Spinal cord (tissue), 10 donors: ENCODE data around the gene SLC39A9. TPM values are rescaled to one million over a fixed set of nuclear protein-coding genes. Genes with fewer than 3 reads are reported as not detected.

Source experiments
- DNase-seq, 6 donors: peaks; one replicate each; pipeline versions ENCODE4 v3.0.0 to v3.0.0-alpha.2; 2013 to 2015; ENCODE audit warnings: low spot score in 6 of 6, low read depth in 4 of 6
- H3K27ac ChIP-seq: one replicate; pipeline ENCODE4 v1.5.1; 2013; ENCODE audit warnings: low read depth, low read length, control low read depth
- H3K27me3 ChIP-seq: one replicate; pipeline ENCODE4 v1.6.1; 2013; ENCODE audit warnings: low read length; ENCODE audit not compliant: control insufficient read depth, insufficient read depth
- H3K36me3 ChIP-seq: one replicate; pipeline ENCODE4 v1.6.1; 2013; ENCODE audit warnings: low read length; ENCODE audit not compliant: control insufficient read depth, insufficient read depth
- H3K4me1 ChIP-seq: one replicate; pipeline ENCODE4 v1.6.1; 2013; ENCODE audit warnings: low read length; ENCODE audit not compliant: control insufficient read depth, insufficient read depth
- H3K4me3 ChIP-seq: one replicate; pipeline ENCODE4 v1.5.1; 2013; ENCODE audit warnings: low read depth, low read length, control low read depth
- H3K9me3 ChIP-seq: one replicate; pipeline ENCODE4 v1.6.1; 2013; ENCODE audit warnings: low read length; ENCODE audit not compliant: control insufficient read depth, insufficient read depth
- WGBS: methylation state at CpG from one replicate; pipeline ENCODE4 v1.1.5; 2013; ENCODE audit warnings: missing lambda C conversion rate; ENCODE audit not compliant: insufficient coverage; 5-methylcytosine and 5-hydroxymethylcytosine counted together
- polyA plus RNA-seq, 2 donors: library from polyadenylated mRNA; unstranded; fragments of 120-200 nt; gene quantifications; one replicate each; pipeline ENCODE4 v1.2.1, GENCODE V29; 2013; ENCODE audit not compliant: insufficient read length in 2 of 2
- total RNA-seq, 2 donors: library from RNA; depleted of rRNA in 1 of 2; stranded (reverse); fragments of 120-200 nt in 1 of 2; fragments of >200 nt in 1 of 2; gene quantifications; one replicate each; pipeline versions ENCODE4 v1.2.3 to v1.2.4, GENCODE V29; 2013 to 2014
- donor health status: healthy.

Gene SLC39A9
- total and polyA plus RNA-seq, 4 donors = 54.4 to 137 (median 82.6) TPM

- H3K27ac ChIP-seq = no peak overlapping the region
- peaks cover 10% of the 10 kb centered on the region for H3K36me3 ChIP-seq
- WGBS = no CpG with 5 or more reads among the region's 1 CpG
- no peaks in the 10 kb centered on the region for H3K27me3 ChIP-seq
- H3K4me3 ChIP-seq = no peak overlapping the region
- no peak for DNase-seq
- H3K4me1 ChIP-seq = no peaks in the 10 kb centered on the region
- no peaks in the 10 kb centered on the region for H3K9me3 ChIP-seq
Measured at GRCh38 chr14:69430306-69430939, 31.9 kb downstream of the SLC39A9 start.

- H3K27me3 ChIP-seq = no peaks in the 10 kb centered on the region
Measured at GRCh38 chr14:69432364-69432763, 33.9 kb downstream of the SLC39A9 start.

DNA sequence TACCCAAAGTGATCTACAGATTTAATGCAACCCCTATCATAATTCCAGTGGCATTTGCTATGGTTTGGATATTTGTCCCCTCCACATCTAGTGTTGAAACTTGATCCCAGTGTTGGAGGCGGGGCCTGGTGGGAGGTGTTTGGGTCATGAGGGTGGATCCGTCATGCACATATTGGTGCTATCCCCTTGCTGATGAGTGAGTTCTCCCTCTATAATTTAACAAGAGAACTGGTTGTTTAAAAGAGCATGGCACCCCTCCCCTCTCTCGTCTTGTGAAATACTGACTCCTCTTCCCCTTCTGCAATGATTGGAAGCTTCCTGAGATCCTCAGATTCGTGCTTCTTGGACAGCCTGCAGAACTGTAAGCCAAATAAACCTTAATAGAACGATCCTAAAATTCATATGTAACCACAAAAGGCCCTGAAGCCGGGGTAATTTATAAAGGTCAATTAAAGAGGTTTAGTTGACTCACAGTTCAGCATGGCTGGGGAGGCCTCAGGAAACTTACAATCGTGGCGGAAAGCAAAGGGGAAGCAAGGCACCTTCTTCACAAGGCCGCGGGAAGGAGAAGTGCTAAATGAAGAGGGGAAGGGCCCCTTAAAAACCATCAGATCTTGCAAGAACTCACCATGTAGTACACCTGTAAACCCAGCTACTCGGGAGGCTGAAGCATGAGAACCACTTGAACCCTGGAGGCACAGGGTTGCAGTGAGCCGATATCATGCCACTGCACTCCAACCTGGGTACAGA, 41.2 kb downstream of the SLC39A9 start:
- H3K4me1 ChIP-seq = no peaks in the 10 kb centered on the region
- peaks cover 3% of the 10 kb centered on the region for H3K36me3 ChIP-seq
- DNase-seq = no peak
- no peak overlapping the region for H3K27ac ChIP-seq
- 100% methylated on average over 4 of the region's 12 CpGs for WGBS
- H3K9me3 ChIP-seq = no peaks in the 10 kb centered on the region
- H3K27me3 ChIP-seq = no peaks in the 10 kb centered on the region
- H3K4me3 ChIP-seq = no peak overlapping the region

More at GRCh38 chr14:69432364-69432763, 33.9 kb downstream of the SLC39A9 start:
- Histone ChIP-seq H3K36me3 (no peaks in the 10 kb centered on the region), H3K4me3 (no peak overlapping the region), H3K27ac (no peak overlapping the region), H3K9me3 (no peaks in the 10 kb centered on the region), H3K4me1 (no peaks in the 10 kb centered on the region)
- WGBS = no CpG with 5 or more reads among the region's 2 CpGs
- no peak for DNase-seq

DNA sequence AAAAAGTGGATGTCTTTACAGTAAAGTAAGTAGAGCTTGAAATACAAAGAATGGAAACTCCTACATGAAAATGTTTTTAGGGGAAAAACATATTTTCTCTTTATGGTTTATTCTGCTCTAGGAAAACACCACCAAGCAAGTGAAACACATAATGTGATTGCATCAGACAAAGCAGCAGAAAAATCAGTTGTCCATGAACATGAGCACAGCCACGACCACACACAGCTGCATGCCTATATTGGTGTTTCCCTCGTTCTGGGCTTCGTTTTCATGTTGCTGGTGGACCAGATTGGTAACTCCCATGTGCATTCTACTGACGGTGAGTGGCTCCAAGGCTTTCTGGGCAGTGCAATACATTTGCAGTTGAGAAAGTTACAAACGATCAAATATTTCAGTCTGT, 43.5 kb downstream of the SLC39A9 start:
- Histone ChIP-seq H3K4me3 (no peak overlapping the region), H3K27ac (no peak overlapping the region)
- WGBS = 78% methylated on average over 5 of the region's 5 CpGs

GRCh38 chr14:69443296-69443805, 44.9 kb downstream of the SLC39A9 start:
- H3K9me3 ChIP-seq = no peaks in the 10 kb centered on the region
- no peaks in the 10 kb centered on the region for H3K4me1 ChIP-seq
- H3K27me3 ChIP-seq = no peaks in the 10 kb centered on the region
- peaks cover 3% of the 10 kb centered on the region for H3K36me3 ChIP-seq
- no peak overlapping the region for H3K27ac ChIP-seq
- DNase-seq = no peak
- no peak overlapping the region for H3K4me3 ChIP-seq
- WGBS = 100% methylated on average over 2 of the region's 5 CpGs

More for the DNA sequence above, 43.5 kb downstream of the SLC39A9 start:
- Histone ChIP-seq H3K27me3 (no peaks in the 10 kb centered on the region), H3K9me3 (no peaks in the 10 kb centered on the region), H3K36me3 (peaks cover 3% of the 10 kb centered on the region), H3K4me1 (no peaks in the 10 kb centered on the region)
- DNase-seq = peak in 1 of 6 donors; percentile 1

- no peaks in the 10 kb centered on the region for H3K36me3 ChIP-seq
- no peak for DNase-seq
- no peaks in the 10 kb centered on the region for H3K4me1 ChIP-seq
- 98% methylated on average over 8 of the region's 8 CpGs for WGBS
- no peaks in the 10 kb centered on the region for H3K9me3 ChIP-seq
- no peak overlapping the region for H3K27ac ChIP-seq
- no peak overlapping the region for H3K4me3 ChIP-seq
- no peaks in the 10 kb centered on the region for H3K27me3 ChIP-seq
Measured at GRCh38 chr14:69449216-69449615, 50.7 kb downstream of the SLC39A9 start.

DNA sequence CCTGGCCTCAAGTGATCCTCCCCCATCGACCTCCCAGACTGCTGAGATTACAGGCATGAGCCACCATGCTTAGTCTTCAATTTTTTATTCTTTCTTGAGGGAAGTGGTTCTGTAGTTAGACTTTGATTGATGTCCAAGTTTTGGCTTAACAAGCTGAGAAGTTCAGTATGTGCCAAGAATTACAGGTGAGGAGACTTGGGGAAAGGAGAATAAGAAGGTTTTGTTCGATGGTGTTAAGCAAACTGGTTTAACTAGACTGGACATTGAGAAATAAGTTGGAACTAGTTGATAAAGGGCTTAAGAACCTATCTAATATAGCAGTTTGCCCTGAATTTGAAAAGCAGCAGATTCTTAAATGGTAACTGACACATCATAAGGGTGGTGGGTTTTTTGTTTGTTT, 53.4 kb downstream of the SLC39A9 start:
- no peaks in the 10 kb centered on the region for H3K4me1 ChIP-seq
- H3K27ac ChIP-seq = no peak overlapping the region
- H3K4me3 ChIP-seq = no peak overlapping the region
- H3K36me3 ChIP-seq = peaks cover 3% of the 10 kb centered on the region
- no peaks in the 10 kb centered on the region for H3K27me3 ChIP-seq
- no peak for DNase-seq
- WGBS = no CpG with 5 or more reads among the region's 2 CpGs
- no peaks in the 10 kb centered on the region for H3K9me3 ChIP-seq

DNA sequence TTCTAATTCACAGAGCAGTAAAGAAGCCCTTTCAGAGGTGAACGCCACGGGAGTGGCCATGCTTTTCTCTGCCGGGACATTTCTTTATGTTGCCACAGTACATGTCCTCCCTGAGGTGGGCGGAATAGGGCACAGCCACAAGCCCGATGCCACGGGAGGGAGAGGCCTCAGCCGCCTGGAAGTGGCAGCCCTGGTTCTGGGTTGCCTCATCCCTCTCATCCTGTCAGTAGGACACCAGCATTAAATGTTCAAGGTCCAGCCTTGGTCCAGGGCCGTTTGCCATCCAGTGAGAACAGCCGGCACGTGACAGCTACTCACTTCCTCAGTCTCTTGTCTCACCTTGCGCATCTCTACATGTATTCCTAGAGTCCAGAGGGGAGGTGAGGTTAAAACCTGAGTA, 59.9 kb downstream of the SLC39A9 start:
- Histone ChIP-seq H3K4me3 (no peak overlapping the region), H3K9me3 (no peaks in the 10 kb centered on the region), H3K27me3 (no peaks in the 10 kb centered on the region), H3K36me3 (peaks cover 13% of the 10 kb centered on the region), H3K27ac (no peak overlapping the region), H3K4me1 (no peaks in the 10 kb centered on the region)
- 90% methylated on average over 7 of the region's 11 CpGs for WGBS
- DNase-seq = no peak

- no peaks in the 10 kb centered on the region for H3K4me1 ChIP-seq
- H3K9me3 ChIP-seq = no peaks in the 10 kb centered on the region
- H3K4me3 ChIP-seq = no peak overlapping the region
- no CpG with 5 or more reads among the region's 1 CpG for WGBS
- no peak overlapping the region for H3K27ac ChIP-seq
- no peak for DNase-seq
- H3K36me3 ChIP-seq = peaks cover 13% of the 10 kb centered on the region
- H3K27me3 ChIP-seq = no peaks in the 10 kb centered on the region
Measured at GRCh38 chr14:69459122-69459521, 60.6 kb downstream of the SLC39A9 start.
